Measurements from ENCODE around the gene ANKRD52. TPM values are rescaled to one million over a fixed set of nuclear protein-coding genes. Genes with fewer than 3 reads are reported as not detected.

ANKRD52 gene
- total and polyA plus RNA-seq, 10 of the 15 experiments (the other 5 are each of a cell fraction or from before 2014, with no cell fraction given) = 0.90 to 55.3 (median 16.1) TPM

DNA sequence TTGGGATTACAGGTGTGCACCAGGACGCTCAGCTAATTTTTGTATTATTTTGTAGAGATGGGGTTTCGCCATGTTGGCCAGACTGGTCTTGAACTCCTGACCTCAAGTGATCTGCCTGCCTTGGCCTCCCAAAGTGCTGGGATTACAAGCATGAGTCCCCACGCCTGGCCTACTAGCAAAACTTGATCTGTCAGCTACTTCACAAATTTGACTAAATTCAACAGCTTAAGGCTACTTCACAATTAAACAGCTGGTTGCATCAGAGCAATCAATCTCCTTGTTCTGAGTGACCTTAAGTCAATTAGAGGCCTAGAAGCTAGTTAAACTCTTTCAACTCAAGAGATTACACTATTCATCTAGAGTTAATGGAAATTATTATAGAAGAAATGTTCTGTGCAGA is 20.7 kb upstream of the ANKRD52 start:
- ATAC-seq (no peak), DNase-seq (ENCODE audit: low read depth, low spot score) (no peak), FAIRE-seq (no peak)
- Histone ChIP-seq H4K20me1 (ENCODE audit: control insufficient read depth, insufficient read depth) (no peaks in the 10 kb centered on the region), H3K27ac (ENCODE audit: control insufficient read depth, insufficient read depth) (no peak overlapping the region), H3K9me3 (replicated peaks; ENCODE audit: control insufficient read depth, insufficient read depth, low read length) (no peaks in the 10 kb centered on the region), H3K27me3 (replicated peaks in 1 of 2; ENCODE audit: control insufficient read depth in 2 of 2, insufficient read depth in 2 of 2, low read length in 1 of 2) (no peaks in the 10 kb centered on the region), H3K4me1 (ENCODE audit: control insufficient read depth, insufficient read depth, low read length) (no peaks in the 10 kb centered on the region), H3K36me3 (ENCODE audit: control insufficient read depth in 2 of 2, insufficient read depth in 2 of 2, low read length in 1 of 2) (peaks cover 16 to 22% of the 10 kb centered on the region in 2 experiments), H2AFZ (ENCODE audit: control insufficient read depth, low read depth, low read length) (no peak overlapping the region), H3K79me2 (ENCODE audit: control insufficient read depth, insufficient read depth, low read length) (no peaks in the 10 kb centered on the region), H3K4me3 (no peak overlapping the region), H3K9ac (ENCODE audit: control insufficient read depth, insufficient read depth, low read length) (no peak overlapping the region), H3K4me2 (ENCODE audit: control insufficient read depth, insufficient read depth) (no peak overlapping the region)
- in situ Hi-C loops (cut with MboI) (no loop called here), intact Hi-C loops (cut with micrococcal nuclease; ENCODE audit: unreplicated experiment) (no loop called here)
- RAD21 ChIA-PET (ENCODE audit: unreplicated experiment) = no interaction called here
- no TSS peak for BruUV-seq (replicated peaks)
- CTCF ChIA-PET = interaction anchor here (1.1 to 1.4 kb wide), 2 partner anchors 18 to 185 kb away, joined by 3 to 6 read pairs; no protein-coding TSS in a partner anchor
- POLR2A ChIA-PET = interaction anchor here (1.1 kb wide), 1 partner anchor 34 kb away, joined by 6 read pairs; no protein-coding TSS in a partner anchor
- SMC1A ChIA-PET (ENCODE audit: uncharacterized antibody, unreplicated experiment) = interaction anchor here (0.6 kb wide), 1 partner anchor 78 kb away, joined by 3 read pairs; no protein-coding TSS in a partner anchor
- WGBS (ENCODE audit: insufficient coverage, insufficient replicate concordance, low lambda C conversion rate, missing lambda C conversion rate) = 95% methylated on average over 3 of the region's 3 CpGs
- TF ChIP-seq RUNX3 (IDR thresholded peaks at IDR 0.05; ENCODE audit: low read length) = no peak
- TF ChIP-seq, protein P1, sequence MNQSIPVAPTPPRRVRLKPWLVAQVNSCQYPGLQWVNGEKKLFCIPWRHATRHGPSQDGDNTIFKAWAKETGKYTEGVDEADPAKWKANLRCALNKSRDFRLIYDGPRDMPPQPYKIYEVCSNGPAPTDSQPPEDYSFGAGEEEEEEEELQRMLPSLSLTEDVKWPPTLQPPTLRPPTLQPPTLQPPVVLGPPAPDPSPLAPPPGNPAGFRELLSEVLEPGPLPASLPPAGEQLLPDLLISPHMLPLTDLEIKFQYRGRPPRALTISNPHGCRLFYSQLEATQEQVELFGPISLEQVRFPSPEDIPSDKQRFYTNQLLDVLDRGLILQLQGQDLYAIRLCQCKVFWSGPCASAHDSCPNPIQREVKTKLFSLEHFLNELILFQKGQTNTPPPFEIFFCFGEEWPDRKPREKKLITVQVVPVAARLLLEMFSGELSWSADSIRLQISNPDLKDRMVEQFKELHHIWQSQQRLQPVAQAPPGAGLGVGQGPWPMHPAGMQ (IDR thresholded peaks at IDR 0.05; ENCODE audit: borderline replicate concordance) = no peak
- TF ChIP-seq ZNF384 (IDR thresholded peaks at IDR 0.05; ENCODE audit: borderline replicate concordance, low read depth, low read length) = no peak
- TF ChIP-seq, protein P2, sequence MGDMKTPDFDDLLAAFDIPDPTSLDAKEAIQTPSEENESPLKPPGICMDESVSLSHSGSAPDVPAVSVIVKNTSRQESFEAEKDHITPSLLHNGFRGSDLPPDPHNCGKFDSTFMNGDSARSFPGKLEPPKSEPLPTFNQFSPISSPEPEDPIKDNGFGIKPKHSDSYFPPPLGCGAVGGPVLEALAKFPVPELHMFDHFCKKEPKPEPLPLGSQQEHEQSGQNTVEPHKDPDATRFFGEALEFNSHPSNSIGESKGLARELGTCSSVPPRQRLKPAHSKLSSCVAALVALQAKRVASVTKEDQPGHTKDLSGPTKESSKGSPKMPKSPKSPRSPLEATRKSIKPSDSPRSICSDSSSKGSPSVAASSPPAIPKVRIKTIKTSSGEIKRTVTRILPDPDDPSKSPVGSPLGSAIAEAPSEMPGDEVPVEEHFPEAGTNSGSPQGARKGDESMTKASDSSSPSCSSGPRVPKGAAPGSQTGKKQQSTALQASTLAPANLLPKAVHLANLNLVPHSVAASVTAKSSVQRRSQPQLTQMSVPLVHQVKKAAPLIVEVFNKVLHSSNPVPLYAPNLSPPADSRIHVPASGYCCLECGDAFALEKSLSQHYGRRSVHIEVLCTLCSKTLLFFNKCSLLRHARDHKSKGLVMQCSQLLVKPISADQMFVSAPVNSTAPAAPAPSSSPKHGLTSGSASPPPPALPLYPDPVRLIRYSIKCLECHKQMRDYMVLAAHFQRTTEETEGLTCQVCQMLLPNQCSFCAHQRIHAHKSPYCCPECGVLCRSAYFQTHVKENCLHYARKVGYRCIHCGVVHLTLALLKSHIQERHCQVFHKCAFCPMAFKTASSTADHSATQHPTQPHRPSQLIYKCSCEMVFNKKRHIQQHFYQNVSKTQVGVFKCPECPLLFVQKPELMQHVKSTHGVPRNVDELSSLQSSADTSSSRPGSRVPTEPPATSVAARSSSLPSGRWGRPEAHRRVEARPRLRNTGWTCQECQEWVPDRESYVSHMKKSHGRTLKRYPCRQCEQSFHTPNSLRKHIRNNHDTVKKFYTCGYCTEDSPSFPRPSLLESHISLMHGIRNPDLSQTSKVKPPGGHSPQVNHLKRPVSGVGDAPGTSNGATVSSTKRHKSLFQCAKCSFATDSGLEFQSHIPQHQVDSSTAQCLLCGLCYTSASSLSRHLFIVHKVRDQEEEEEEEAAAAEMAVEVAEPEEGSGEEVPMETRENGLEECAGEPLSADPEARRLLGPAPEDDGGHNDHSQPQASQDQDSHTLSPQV (IDR thresholded peaks at IDR 0.05) = no peak
- TF ChIP-seq SPI1 (IDR thresholded peaks at IDR 0.05; ENCODE audit: borderline replicate concordance, insufficient read depth, low read depth, low read length) = no peak
- TF ChIP-seq, protein P3, sequence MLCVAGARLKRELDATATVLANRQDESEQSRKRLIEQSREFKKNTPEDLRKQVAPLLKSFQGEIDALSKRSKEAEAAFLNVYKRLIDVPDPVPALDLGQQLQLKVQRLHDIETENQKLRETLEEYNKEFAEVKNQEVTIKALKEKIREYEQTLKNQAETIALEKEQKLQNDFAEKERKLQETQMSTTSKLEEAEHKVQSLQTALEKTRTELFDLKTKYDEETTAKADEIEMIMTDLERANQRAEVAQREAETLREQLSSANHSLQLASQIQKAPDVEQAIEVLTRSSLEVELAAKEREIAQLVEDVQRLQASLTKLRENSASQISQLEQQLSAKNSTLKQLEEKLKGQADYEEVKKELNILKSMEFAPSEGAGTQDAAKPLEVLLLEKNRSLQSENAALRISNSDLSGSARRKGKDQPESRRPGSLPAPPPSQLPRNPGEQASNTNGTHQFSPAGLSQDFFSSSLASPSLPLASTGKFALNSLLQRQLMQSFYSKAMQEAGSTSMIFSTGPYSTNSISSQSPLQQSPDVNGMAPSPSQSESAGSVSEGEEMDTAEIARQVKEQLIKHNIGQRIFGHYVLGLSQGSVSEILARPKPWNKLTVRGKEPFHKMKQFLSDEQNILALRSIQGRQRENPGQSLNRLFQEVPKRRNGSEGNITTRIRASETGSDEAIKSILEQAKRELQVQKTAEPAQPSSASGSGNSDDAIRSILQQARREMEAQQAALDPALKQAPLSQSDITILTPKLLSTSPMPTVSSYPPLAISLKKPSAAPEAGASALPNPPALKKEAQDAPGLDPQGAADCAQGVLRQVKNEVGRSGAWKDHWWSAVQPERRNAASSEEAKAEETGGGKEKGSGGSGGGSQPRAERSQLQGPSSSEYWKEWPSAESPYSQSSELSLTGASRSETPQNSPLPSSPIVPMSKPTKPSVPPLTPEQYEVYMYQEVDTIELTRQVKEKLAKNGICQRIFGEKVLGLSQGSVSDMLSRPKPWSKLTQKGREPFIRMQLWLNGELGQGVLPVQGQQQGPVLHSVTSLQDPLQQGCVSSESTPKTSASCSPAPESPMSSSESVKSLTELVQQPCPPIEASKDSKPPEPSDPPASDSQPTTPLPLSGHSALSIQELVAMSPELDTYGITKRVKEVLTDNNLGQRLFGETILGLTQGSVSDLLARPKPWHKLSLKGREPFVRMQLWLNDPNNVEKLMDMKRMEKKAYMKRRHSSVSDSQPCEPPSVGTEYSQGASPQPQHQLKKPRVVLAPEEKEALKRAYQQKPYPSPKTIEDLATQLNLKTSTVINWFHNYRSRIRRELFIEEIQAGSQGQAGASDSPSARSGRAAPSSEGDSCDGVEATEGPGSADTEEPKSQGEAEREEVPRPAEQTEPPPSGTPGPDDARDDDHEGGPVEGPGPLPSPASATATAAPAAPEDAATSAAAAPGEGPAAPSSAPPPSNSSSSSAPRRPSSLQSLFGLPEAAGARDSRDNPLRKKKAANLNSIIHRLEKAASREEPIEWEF (IDR thresholded peaks at IDR 0.05; ENCODE audit: insufficient replicate concordance, low read depth, low read length) = no peak
- TF ChIP-seq, protein P4, sequence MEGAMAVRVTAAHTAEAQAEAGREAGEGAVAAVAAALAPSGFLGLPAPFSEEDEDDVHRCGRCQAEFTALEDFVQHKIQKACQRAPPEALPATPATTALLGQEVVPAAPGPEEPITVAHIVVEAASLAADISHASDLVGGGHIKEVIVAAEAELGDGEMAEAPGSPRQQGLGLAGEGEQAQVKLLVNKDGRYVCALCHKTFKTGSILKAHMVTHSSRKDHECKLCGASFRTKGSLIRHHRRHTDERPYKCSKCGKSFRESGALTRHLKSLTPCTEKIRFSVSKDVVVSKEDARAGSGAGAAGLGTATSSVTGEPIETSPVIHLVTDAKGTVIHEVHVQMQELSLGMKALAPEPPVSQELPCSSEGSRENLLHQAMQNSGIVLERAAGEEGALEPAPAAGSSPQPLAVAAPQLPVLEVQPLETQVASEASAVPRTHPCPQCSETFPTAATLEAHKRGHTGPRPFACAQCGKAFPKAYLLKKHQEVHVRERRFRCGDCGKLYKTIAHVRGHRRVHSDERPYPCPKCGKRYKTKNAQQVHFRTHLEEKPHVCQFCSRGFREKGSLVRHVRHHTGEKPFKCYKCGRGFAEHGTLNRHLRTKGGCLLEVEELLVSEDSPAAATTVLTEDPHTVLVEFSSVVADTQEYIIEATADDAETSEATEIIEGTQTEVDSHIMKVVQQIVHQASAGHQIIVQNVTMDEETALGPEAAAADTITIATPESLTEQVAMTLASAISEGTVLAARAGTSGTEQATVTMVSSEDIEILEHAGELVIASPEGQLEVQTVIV (IDR thresholded peaks at IDR 0.05; ENCODE audit: borderline replicate concordance, partially characterized antibody) = no peak
- no peak for TF ChIP-seq NR2F1 (conservative IDR thresholded peaks at IDR 0.05)
- no peak for TF ChIP-seq BACH1 (IDR thresholded peaks at IDR 0.05; ENCODE audit: borderline replicate concordance)
- TF ChIP-seq ETV6 (conservative IDR thresholded peaks at IDR 0.05 in 1 of 2, IDR thresholded peaks at IDR 0.05 in 1 of 2; ENCODE audit: borderline replicate concordance in 1 of 2, low read depth in 1 of 2) = no peak

Data from GM12878 (cell line).